GM12873 (cell line): Measurements from ENCODE around the gene ZNF283.

Source experiments
- TF ChIP-seq, protein P1 (sequence below): IDR thresholded peaks from 2 replicates; pipeline ENCODE4 v1.5.1; 2012; ENCODE audit warnings: low read depth, mild to moderate bottlenecking, moderate library complexity, low read length, control low read depth; ENCODE audit not compliant: insufficient read depth; ENCODE audit errors: missing control alignments

Gene ZNF283

DNA sequence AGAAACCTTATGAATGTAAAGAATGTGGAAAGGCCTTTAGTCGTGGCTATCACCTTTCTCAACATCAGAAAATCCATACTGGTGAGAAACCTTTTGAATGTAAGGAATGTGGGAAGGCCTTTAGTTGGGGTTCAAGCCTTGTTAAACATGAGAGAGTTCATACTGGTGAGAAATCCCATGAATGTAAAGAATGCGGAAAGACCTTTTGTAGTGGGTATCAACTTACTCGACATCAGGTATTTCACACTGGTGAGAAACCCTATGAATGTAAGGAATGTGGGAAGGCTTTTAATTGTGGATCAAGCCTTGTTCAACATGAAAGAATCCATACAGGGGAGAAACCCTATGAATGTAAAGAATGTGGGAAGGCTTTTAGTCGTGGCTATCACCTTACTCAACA, 20.8 kb downstream of the ZNF283 start:
- TF ChIP-seq, protein P1, sequence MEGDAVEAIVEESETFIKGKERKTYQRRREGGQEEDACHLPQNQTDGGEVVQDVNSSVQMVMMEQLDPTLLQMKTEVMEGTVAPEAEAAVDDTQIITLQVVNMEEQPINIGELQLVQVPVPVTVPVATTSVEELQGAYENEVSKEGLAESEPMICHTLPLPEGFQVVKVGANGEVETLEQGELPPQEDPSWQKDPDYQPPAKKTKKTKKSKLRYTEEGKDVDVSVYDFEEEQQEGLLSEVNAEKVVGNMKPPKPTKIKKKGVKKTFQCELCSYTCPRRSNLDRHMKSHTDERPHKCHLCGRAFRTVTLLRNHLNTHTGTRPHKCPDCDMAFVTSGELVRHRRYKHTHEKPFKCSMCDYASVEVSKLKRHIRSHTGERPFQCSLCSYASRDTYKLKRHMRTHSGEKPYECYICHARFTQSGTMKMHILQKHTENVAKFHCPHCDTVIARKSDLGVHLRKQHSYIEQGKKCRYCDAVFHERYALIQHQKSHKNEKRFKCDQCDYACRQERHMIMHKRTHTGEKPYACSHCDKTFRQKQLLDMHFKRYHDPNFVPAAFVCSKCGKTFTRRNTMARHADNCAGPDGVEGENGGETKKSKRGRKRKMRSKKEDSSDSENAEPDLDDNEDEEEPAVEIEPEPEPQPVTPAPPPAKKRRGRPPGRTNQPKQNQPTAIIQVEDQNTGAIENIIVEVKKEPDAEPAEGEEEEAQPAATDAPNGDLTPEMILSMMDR = no peak

- TF ChIP-seq, protein P1 = no peak
These were observed 21.7 kb downstream of the ZNF283 start for GRCh38 chr19:43848821-43849220.

- TF ChIP-seq, protein P1 = no peak
These were observed 31.1 kb downstream of the ZNF283 start for GRCh38 chr19:43858174-43858573.

DNA sequence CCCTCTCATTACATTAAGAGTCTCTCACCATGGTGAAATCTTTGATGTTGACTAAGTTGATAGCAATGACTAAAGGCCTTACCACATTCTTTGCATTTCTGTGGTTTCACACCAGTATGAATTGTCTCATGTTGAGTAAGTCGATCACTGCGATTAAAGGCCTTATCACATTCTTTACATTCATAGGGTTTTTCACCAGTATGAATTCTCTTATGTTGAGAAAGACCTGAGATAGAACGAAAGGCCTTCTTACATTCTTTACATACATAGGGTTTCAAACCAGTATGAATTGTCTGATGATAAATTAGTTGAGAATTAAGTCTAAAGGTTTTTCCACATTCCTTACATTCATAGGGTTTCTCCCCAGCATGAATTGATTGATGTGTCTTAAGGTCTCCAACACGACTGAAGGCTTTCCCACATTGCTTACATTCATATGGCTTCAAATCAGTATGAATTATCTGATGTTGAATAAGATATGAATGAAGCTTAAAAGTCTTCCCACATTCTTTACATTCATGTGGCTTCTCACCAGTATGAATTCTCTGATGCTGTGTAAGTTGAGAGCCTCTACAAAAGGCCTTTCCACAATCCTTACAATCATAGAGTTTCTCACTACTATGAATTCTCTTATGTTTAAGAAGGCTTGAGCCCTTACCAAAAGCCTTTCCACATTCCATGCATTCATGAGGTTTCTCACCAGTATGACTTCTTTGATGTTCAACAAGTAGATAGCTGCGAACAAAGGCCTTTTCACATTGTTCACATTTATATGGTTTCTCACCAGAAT, 45.6 kb downstream of the ZNF283 start:
- TF ChIP-seq, protein P1 = no peak

DNA sequence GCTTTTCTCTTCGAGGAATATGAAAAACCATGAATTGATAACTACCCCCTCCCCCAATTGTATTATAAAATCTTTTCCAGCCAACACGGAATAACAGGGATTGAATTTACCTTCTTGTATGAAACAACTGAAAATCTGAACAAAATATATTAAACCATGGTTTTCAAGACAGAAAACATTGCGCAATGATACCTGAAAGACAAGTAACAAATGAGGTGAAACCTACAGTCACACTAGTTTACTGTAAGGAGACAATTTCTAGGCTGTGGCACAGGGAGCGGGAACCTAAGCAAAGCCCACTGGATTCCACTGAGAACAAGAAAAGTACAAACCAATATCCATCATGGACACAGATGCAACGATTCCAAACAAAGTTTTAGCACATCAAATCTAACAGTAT, 53.4 kb downstream of the ZNF283 start:
- TF ChIP-seq, protein P1 = no peak

DNA sequence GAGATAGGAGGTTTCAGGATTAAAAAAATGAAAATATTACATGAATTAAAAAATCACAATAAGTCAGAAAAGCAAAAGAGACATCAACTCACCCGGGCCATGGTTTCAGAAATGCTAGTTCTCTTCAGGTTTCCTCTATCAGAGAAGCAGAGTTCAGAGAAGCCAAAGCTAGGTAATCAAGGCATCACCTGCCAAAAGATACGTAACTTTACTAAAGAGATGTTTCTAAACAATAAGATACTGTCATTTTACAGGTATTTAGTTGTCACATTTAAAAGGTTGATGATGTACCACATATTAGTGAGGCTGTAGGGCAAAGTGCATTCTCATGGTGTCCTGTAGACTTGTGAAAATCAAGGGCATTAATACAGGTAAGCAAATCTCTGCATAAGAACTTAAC, 56.7 kb downstream of the ZNF283 start, which contains the start of gene ZNF404:
TSS of gene ZNF404 (minus strand) at position 101 of the 400 bp plus-strand sequence.
- TF ChIP-seq, protein P1 = no peak

- TF ChIP-seq, protein P1 = no peak
These were observed 68.7 kb downstream of the ZNF283 start for GRCh38 chr19:43895727-43896308.
